Immature natural killer cell (primary cell): Measurements from ENCODE around the gene DBP. TPM values are rescaled to one million over a fixed set of nuclear protein-coding genes. Genes with fewer than 3 reads are reported as not detected.

ENCODE experiments used
- DNase-seq, 3 donors: peaks; one replicate each; pipeline ENCODE4 v3.0.0; 2022; ENCODE audit warnings: mixed read lengths in 1 of 3
- H3K27ac Mint-ChIP-seq, 6 donors: one replicate each; pipeline ENCODE4 v1.8.0; 2020; ENCODE audit warnings: mixed read lengths in 6 of 6, mild to moderate bottlenecking in 5 of 6, inconsistent platforms in 4 of 6, moderate library complexity in 3 of 6
- H3K27me3 Mint-ChIP-seq, 3 donors: one replicate each; pipeline ENCODE4 v1.8.0; 2020 to 2021; ENCODE audit warnings: low read depth in 3 of 3, mild to moderate bottlenecking in 3 of 3, mixed read lengths in 3 of 3, moderate library complexity in 3 of 3, inconsistent platforms in 1 of 3
- H3K36me3 Mint-ChIP-seq, 3 donors: one replicate each; pipeline ENCODE4 v1.8.0; 2020; ENCODE audit warnings: mixed read lengths in 3 of 3, inconsistent platforms in 2 of 3, mild to moderate bottlenecking in 2 of 3
- H3K4me1 Mint-ChIP-seq, 2 donors: one replicate each; pipeline ENCODE4 v1.8.0; 2020; ENCODE audit warnings: inconsistent platforms in 2 of 2, mild to moderate bottlenecking in 2 of 2, mixed read lengths in 2 of 2, moderate library complexity in 1 of 2
- H3K4me3 Mint-ChIP-seq, 5 donors: one replicate each; pipeline ENCODE4 v1.8.0; 2020; ENCODE audit warnings: mild to moderate bottlenecking in 5 of 5, mixed read lengths in 5 of 5, inconsistent platforms in 3 of 5, moderate library complexity in 3 of 5
- H3K9me3 Mint-ChIP-seq, 6 donors: one replicate each; pipeline ENCODE4 v1.8.0; 2020; ENCODE audit warnings: mild to moderate bottlenecking in 6 of 6, mixed read lengths in 6 of 6, inconsistent platforms in 4 of 6, moderate library complexity in 3 of 6
- polyA plus RNA-seq, 3 donors: library from polyadenylated mRNA; unstranded; fragments of 300-500 nt; fragmentation: Illumina TruSeq; gene quantifications; one replicate each; pipeline ENCODE4 v1.2.3, GENCODE V29; 2021

Gene DBP
- polyA plus RNA-seq, 3 donors from 2014 or later, result 23.6 to 65.1 (median 26.3) TPM

GRCh38 chr19:48624791-48625723 is 12.1 kb downstream of the DBP start:
- peaks cover 53 to 59% of the 10 kb centered on the region in 2 donors for H3K4me1 Mint-ChIP-seq
- peaks cover 5 to 15% (median 11%) of the 10 kb centered on the region in 3 donors for H3K36me3 Mint-ChIP-seq
- no peak for DNase-seq
- H3K27ac Mint-ChIP-seq, result peak overlapping the region; percentile 65 to 97 (median 89)
- peak overlapping the region in 4 of 5 donors; percentile 13 to 54 (median 40) for H3K4me3 Mint-ChIP-seq
- peaks cover 0 to 4% (median 4%) of the 10 kb centered on the region in 3 donors for H3K27me3 Mint-ChIP-seq
- no peaks in the 10 kb centered on the region for H3K9me3 Mint-ChIP-seq

- Mint-ChIP-seq H3K36me3 (peaks cover 5 to 15% (median 11%) of the 10 kb centered on the region in 3 donors), H3K9me3 (no peaks in the 10 kb centered on the region), H3K4me1 (peaks cover 60 to 68% of the 10 kb centered on the region in 2 donors), H3K27ac (peak overlapping the region; percentile 81 to 98 (median 98)), H3K4me3 (peak overlapping the region; percentile 80 to 91 (median 87)), H3K27me3 (peaks cover under 1 to 7% (median 4%) of the 10 kb centered on the region in 3 donors)
- peak; percentile 92 for DNase-seq
These were observed 13.0 kb downstream of the DBP start for GRCh38 chr19:48624067-48624594.

- H3K4me1 Mint-ChIP-seq, result peaks cover 59 to 71% of the 10 kb centered on the region in 2 donors
- peak overlapping the region; percentile 81 to 98 (median 98) for H3K27ac Mint-ChIP-seq
- peaks cover 7 to 16% (median 13%) of the 10 kb centered on the region in 3 donors for H3K36me3 Mint-ChIP-seq
- no peaks in the 10 kb centered on the region for H3K9me3 Mint-ChIP-seq
- H3K27me3 Mint-ChIP-seq, result peaks cover 3 to 11% (median 8%) of the 10 kb centered on the region in 3 donors
- H3K4me3 Mint-ChIP-seq, result peak overlapping the region; percentile 80 to 91 (median 87)
- DNase-seq, result no peak
These were observed 13.6 kb downstream of the DBP start for GRCh38 chr19:48623556-48624066.

- no peaks in the 10 kb centered on the region for H3K9me3 Mint-ChIP-seq
- H3K4me1 Mint-ChIP-seq, result peaks cover 57 to 75% of the 10 kb centered on the region in 2 donors
- peaks cover 10 to 34% (median 18%) of the 10 kb centered on the region in 3 donors for H3K36me3 Mint-ChIP-seq
- no peak for DNase-seq
- H3K27ac Mint-ChIP-seq, result peak overlapping the region; percentile 95 to 99 (median 99)
- peaks cover 6 to 8% (median 8%) of the 10 kb centered on the region in 3 donors for H3K27me3 Mint-ChIP-seq
- peak overlapping the region; percentile 95 to 99 (median 96) for H3K4me3 Mint-ChIP-seq
These were observed 17.2 kb downstream of the DBP start for GRCh38 chr19:48619692-48620585.

- peaks cover 52 to 66% of the 10 kb centered on the region in 2 donors for H3K4me1 Mint-ChIP-seq
- peaks cover 6 to 11% (median 8%) of the 10 kb centered on the region in 3 donors for H3K27me3 Mint-ChIP-seq
- H3K4me3 Mint-ChIP-seq, result peak within 1 kb of the TSS; percentile 95 to 99 (median 96)
- DNase-seq, result peak; percentile 96 to 98 (median 98)
- peak within 1 kb of the TSS; percentile 95 to 99 (median 99) for H3K27ac Mint-ChIP-seq
- peaks cover 10 to 34% (median 18%) of the 10 kb centered on the region in 3 donors for H3K36me3 Mint-ChIP-seq
- H3K9me3 Mint-ChIP-seq, result no peaks in the 10 kb centered on the region
These were observed 18.1 kb downstream of the DBP start, which contains the start of the genes RPL18 and SPHK2 for GRCh38 chr19:48618916-48619691. RPL18 (minus strand) TSS chr19:48619178; CDS start chr19:48619143, 35 bp downstream. SPHK2 (plus strand) TSS chr19:48619506; CDS start chr19:48620515, 1,009 bp downstream.

GRCh38 chr19:48618278-48618915 is 18.8 kb downstream of the DBP start:
- no peak for DNase-seq
- no peaks in the 10 kb centered on the region for H3K9me3 Mint-ChIP-seq
- peaks cover 47 to 59% of the 10 kb centered on the region in 2 donors for H3K4me1 Mint-ChIP-seq
- H3K27ac Mint-ChIP-seq, result peak overlapping the region; percentile 95 to 99 (median 99)
- H3K36me3 Mint-ChIP-seq, result peaks cover 10 to 28% (median 14%) of the 10 kb centered on the region in 3 donors
- H3K27me3 Mint-ChIP-seq, result peaks cover 4 to 11% (median 10%) of the 10 kb centered on the region in 3 donors
- H3K4me3 Mint-ChIP-seq, result peak overlapping the region; percentile 95 to 99 (median 96)

- Mint-ChIP-seq H3K4me1 (peaks cover 43 to 52% of the 10 kb centered on the region in 2 donors), H3K9me3 (no peaks in the 10 kb centered on the region), H3K27me3 (peaks cover 4 to 11% (median 10%) of the 10 kb centered on the region in 3 donors), H3K27ac (peak overlapping the region; percentile 95 to 99 (median 99)), H3K36me3 (peaks cover 10 to 23% (median 10%) of the 10 kb centered on the region in 3 donors), H3K4me3 (peak overlapping the region; percentile 95 to 99 (median 96))
- DNase-seq, result no peak
These were observed 19.8 kb downstream of the DBP start for GRCh38 chr19:48617146-48617937.

- Mint-ChIP-seq H3K4me1 (peaks cover 39 to 47% of the 10 kb centered on the region in 2 donors), H3K36me3 (peaks cover 8 to 22% (median 10%) of the 10 kb centered on the region in 3 donors), H3K9me3 (no peaks in the 10 kb centered on the region), H3K4me3 (peak overlapping the region; percentile 40 to 66 (median 57)), H3K27ac (peak overlapping the region in 4 of 6 donors; percentile 45 to 99 (median 68)), H3K27me3 (peaks cover 4 to 11% (median 10%) of the 10 kb centered on the region in 3 donors)
- no peak for DNase-seq
These were observed 20.6 kb downstream of the DBP start for GRCh38 chr19:48616491-48617056.

- Mint-ChIP-seq H3K27ac (peak overlapping the region in 4 of 6 donors; percentile 45 to 99 (median 64)), H3K36me3 (peaks cover 8 to 19% (median 10%) of the 10 kb centered on the region in 3 donors), H3K4me1 (peaks cover 37 to 44% of the 10 kb centered on the region in 2 donors), H3K4me3 (peak overlapping the region in 4 of 5 donors; percentile 40 to 66 (median 58)), H3K27me3 (peaks cover 4 to 11% (median 10%) of the 10 kb centered on the region in 3 donors), H3K9me3 (no peaks in the 10 kb centered on the region)
- no peak for DNase-seq
These were observed 21.1 kb downstream of the DBP start for GRCh38 chr19:48616041-48616436.

- H3K4me3 Mint-ChIP-seq, result peak overlapping the region in 1 of 5 donors; percentile 24
- H3K27me3 Mint-ChIP-seq, result peaks cover 4 to 12% (median 10%) of the 10 kb centered on the region in 3 donors
- DNase-seq, result no peak
- no peaks in the 10 kb centered on the region for H3K9me3 Mint-ChIP-seq
- H3K27ac Mint-ChIP-seq, result peak overlapping the region in 1 of 6 donors; percentile 53
- H3K36me3 Mint-ChIP-seq, result peaks cover 8 to 19% (median 10%) of the 10 kb centered on the region in 3 donors
- H3K4me1 Mint-ChIP-seq, result peaks cover 37 to 44% of the 10 kb centered on the region in 2 donors
These were observed 21.7 kb downstream of the DBP start for GRCh38 chr19:48615231-48616040.
